ENCODE data around the gene RNASEH2A. TPM values are rescaled to one million over a fixed set of nuclear protein-coding genes. Genes with fewer than 3 reads are reported as not detected.

The RNASEH2A gene
- polyA plus RNA-seq, 1 of the 3 experiments (the other 2 are of a cell fraction): 48.1 TPM

DNA sequence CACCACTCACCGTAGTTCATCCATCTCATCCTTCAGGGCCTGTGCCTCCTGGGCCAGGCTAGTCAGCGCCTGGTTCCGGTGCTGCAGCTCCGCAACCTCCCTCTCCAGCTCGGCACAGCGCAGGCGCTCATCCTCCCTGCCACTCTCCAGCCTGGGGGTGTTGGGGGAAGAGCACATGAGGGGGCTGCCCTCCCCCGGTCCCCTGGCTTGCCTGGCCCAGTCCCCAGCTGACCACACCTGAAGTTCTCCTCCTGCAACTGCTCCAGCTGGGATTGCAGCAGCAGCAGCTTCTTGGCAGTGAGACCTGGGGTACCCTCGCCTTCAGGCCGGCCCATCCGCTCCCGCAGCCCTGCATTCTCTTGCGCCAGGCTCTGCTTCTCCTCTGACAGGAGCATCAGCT, 35.5 kb upstream of the RNASEH2A start:
- 93% methylated on average over 11 of the region's 13 CpGs for WGBS (ENCODE audit: low lambda C conversion rate)
- peaks cover 12% of the 10 kb centered on the region for H3F3A ChIP-seq (replicated peaks; ENCODE audit: insufficient read depth)
- no peaks in the 10 kb centered on the region for H4K20me1 ChIP-seq (ENCODE audit: insufficient read depth)
- H3K9me3 ChIP-seq: no peaks in the 10 kb centered on the region
- ChIA-PET CTCF (interaction anchor here (0.8 to 17.5 kb wide), 3 partner anchors 12 to 77 kb away, joined by 4 to 321 read pairs (median 75); partner anchors contain the start of genes JUNB, PRDX2 and THSD8), POLR2A (no interaction called here)
- H3K9ac ChIP-seq: no peak overlapping the region
- DNase-seq: no peak
- H3K36me3 ChIP-seq (replicated peaks in 1 of 2; ENCODE audit: control insufficient read depth in 1 of 2, insufficient read depth in 2 of 2, low read length in 1 of 2): no peaks in the 10 kb centered on the region
- no peak overlapping the region for H3K4me2 ChIP-seq
- peaks cover 6 to 28% of the 10 kb centered on the region in 2 experiments; a peak in 1 of 4 replicates for H3K4me1 ChIP-seq (ENCODE audit: control insufficient read depth in 1 of 2, insufficient read depth in 2 of 2, low read depth in 1 of 2, low read length in 1 of 2)
- H3K79me2 ChIP-seq (ENCODE audit: insufficient read depth): no peaks in the 10 kb centered on the region
- H3K9me2 ChIP-seq: no peaks in the 10 kb centered on the region
- no peaks in the 10 kb centered on the region for H3K27me3 ChIP-seq (ENCODE audit: insufficient read depth)
- no peak overlapping the region for H3K4me3 ChIP-seq (ENCODE audit: low read depth in 2 of 2, low read length in 1 of 2)
- TF ChIP-seq RFX5 (IDR thresholded peaks at IDR 0.05; ENCODE audit: low read length): no peak
- no peak for TF ChIP-seq MXI1 (IDR thresholded peaks at IDR 0.05; ENCODE audit: low read depth, low read length)
- no peak for TF ChIP-seq TCF12 (IDR thresholded peaks at IDR 0.05)
- TF ChIP-seq, protein P1, sequence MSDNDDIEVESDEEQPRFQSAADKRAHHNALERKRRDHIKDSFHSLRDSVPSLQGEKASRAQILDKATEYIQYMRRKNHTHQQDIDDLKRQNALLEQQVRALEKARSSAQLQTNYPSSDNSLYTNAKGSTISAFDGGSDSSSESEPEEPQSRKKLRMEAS (IDR thresholded peaks at IDR 0.05; ENCODE audit: low read depth): no peak
- TF ChIP-seq, protein P2, sequence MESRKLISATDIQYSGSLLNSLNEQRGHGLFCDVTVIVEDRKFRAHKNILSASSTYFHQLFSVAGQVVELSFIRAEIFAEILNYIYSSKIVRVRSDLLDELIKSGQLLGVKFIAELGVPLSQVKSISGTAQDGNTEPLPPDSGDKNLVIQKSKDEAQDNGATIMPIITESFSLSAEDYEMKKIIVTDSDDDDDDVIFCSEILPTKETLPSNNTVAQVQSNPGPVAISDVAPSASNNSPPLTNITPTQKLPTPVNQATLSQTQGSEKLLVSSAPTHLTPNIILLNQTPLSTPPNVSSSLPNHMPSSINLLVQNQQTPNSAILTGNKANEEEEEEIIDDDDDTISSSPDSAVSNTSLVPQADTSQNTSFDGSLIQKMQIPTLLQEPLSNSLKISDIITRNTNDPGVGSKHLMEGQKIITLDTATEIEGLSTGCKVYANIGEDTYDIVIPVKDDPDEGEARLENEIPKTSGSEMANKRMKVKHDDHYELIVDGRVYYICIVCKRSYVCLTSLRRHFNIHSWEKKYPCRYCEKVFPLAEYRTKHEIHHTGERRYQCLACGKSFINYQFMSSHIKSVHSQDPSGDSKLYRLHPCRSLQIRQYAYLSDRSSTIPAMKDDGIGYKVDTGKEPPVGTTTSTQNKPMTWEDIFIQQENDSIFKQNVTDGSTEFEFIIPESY (IDR thresholded peaks at IDR 0.05; ENCODE audit: borderline replicate concordance, low read depth): no peak
- TF ChIP-seq, protein P3, sequence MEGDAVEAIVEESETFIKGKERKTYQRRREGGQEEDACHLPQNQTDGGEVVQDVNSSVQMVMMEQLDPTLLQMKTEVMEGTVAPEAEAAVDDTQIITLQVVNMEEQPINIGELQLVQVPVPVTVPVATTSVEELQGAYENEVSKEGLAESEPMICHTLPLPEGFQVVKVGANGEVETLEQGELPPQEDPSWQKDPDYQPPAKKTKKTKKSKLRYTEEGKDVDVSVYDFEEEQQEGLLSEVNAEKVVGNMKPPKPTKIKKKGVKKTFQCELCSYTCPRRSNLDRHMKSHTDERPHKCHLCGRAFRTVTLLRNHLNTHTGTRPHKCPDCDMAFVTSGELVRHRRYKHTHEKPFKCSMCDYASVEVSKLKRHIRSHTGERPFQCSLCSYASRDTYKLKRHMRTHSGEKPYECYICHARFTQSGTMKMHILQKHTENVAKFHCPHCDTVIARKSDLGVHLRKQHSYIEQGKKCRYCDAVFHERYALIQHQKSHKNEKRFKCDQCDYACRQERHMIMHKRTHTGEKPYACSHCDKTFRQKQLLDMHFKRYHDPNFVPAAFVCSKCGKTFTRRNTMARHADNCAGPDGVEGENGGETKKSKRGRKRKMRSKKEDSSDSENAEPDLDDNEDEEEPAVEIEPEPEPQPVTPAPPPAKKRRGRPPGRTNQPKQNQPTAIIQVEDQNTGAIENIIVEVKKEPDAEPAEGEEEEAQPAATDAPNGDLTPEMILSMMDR (IDR thresholded peaks at IDR 0.05): no peak
- H3K27ac ChIP-seq (ENCODE audit: low read depth in 2 of 2, low read length in 1 of 2): no peak overlapping the region; a peak in 1 of 4 replicates
- H2AFZ ChIP-seq (ENCODE audit: low read depth): no peak overlapping the region

DNA sequence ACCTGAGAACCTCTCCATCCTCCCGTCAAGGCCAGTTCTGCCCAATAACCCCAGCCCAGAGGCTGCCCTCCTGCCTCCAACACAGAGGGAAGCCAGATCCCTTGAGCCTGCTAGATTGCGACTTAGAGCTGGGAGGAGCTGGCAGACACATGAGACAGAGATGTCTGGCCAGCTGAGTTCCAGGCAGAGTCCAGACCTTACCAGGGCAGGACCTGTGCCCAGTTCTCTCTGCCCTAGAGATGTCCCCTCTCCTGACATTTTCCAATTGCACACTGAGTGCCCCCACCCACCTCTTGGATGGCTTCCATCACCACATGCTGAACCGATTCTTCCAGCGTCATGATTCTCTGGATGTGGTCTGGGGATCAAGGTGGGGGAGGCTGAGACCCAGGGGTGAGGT, 34.1 kb upstream of the RNASEH2A start:
- no peaks in the 10 kb centered on the region for H3K36me3 ChIP-seq (replicated peaks in 1 of 2; ENCODE audit: control insufficient read depth in 1 of 2, insufficient read depth in 2 of 2, low read length in 1 of 2)
- no peaks in the 10 kb centered on the region for H3K9me2 ChIP-seq
- no peaks in the 10 kb centered on the region for H3K9me3 ChIP-seq
- no peak overlapping the region for H2AFZ ChIP-seq (ENCODE audit: low read depth)
- H3K4me1 ChIP-seq (ENCODE audit: control insufficient read depth in 1 of 2, insufficient read depth in 2 of 2, low read depth in 1 of 2, low read length in 1 of 2): peaks cover 6 to 30% of the 10 kb centered on the region in 2 experiments; a peak in 1 of 4 replicates
- ChIA-PET POLR2A (interaction anchor here (1.0 to 2.1 kb wide), 3 partner anchors 20 to 22 kb away, joined by 3 to 10 read pairs (median 5); partner anchors contain the start of gene JUNB), CTCF (interaction anchor here (1.0 to 12.1 kb wide), 6 partner anchors 9 to 39 kb away, joined by 4 to 447 read pairs (median 12); partner anchors contain the start of genes JUNB, PRDX2, THSD8 and TRIR)
- peaks cover 14% of the 10 kb centered on the region for H3F3A ChIP-seq (replicated peaks; ENCODE audit: insufficient read depth)
- no peak overlapping the region for H3K4me3 ChIP-seq (ENCODE audit: low read depth in 2 of 2, low read length in 1 of 2)
- peak overlapping the region in 1 of 2 experiments; percentile 51; a peak in 1 of 4 replicates for H3K27ac ChIP-seq (ENCODE audit: low read depth in 2 of 2, low read length in 1 of 2)
- H3K27me3 ChIP-seq (ENCODE audit: insufficient read depth): no peaks in the 10 kb centered on the region
- H3K79me2 ChIP-seq (ENCODE audit: insufficient read depth): no peaks in the 10 kb centered on the region
- DNase-seq: no peak
- H4K20me1 ChIP-seq (ENCODE audit: insufficient read depth): no peaks in the 10 kb centered on the region
- 60% methylated on average over 4 of the region's 4 CpGs for WGBS (ENCODE audit: low lambda C conversion rate)
- TF ChIP-seq, protein P4, sequence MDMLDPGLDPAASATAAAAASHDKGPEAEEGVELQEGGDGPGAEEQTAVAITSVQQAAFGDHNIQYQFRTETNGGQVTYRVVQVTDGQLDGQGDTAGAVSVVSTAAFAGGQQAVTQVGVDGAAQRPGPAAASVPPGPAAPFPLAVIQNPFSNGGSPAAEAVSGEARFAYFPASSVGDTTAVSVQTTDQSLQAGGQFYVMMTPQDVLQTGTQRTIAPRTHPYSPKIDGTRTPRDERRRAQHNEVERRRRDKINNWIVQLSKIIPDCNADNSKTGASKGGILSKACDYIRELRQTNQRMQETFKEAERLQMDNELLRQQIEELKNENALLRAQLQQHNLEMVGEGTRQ (IDR thresholded peaks at IDR 0.05; ENCODE audit: borderline replicate concordance, low read depth, low read length): no peak
- TF ChIP-seq RAD21 (IDR thresholded peaks at IDR 0.05; ENCODE audit: low read length) (no peak), FOXM1 (IDR thresholded peaks at IDR 0.05; ENCODE audit: low read depth) (no peak), MEF2A (IDR thresholded peaks at IDR 0.05; ENCODE audit: borderline replicate concordance, low read depth) (no peak), TAF1 (IDR thresholded peaks at IDR 0.05; ENCODE audit: borderline replicate concordance, low read depth, low read length) (no peak), RFX5 (IDR thresholded peaks at IDR 0.05; ENCODE audit: low read length) (no peak), MXI1 (IDR thresholded peaks at IDR 0.05; ENCODE audit: low read depth, low read length) (no peak)
- TF ChIP-seq, protein P5, sequence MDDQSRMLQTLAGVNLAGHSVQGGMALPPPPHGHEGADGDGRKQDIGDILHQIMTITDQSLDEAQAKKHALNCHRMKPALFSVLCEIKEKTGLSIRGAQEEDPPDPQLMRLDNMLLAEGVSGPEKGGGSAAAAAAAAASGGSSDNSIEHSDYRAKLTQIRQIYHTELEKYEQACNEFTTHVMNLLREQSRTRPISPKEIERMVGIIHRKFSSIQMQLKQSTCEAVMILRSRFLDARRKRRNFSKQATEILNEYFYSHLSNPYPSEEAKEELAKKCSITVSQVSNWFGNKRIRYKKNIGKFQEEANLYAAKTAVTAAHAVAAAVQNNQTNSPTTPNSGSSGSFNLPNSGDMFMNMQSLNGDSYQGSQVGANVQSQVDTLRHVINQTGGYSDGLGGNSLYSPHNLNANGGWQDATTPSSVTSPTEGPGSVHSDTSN (IDR thresholded peaks at IDR 0.05): no peak
- TF ChIP-seq, protein P6, sequence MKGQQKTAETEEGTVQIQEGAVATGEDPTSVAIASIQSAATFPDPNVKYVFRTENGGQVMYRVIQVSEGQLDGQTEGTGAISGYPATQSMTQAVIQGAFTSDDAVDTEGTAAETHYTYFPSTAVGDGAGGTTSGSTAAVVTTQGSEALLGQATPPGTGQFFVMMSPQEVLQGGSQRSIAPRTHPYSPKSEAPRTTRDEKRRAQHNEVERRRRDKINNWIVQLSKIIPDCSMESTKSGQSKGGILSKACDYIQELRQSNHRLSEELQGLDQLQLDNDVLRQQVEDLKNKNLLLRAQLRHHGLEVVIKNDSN (IDR thresholded peaks at IDR 0.05; ENCODE audit: borderline replicate concordance, low read depth): no peak
- no peak overlapping the region for H3K4me2 ChIP-seq
- H3K9ac ChIP-seq: no peak overlapping the region

All from SK-N-SH (cell line).